ENCODE results near the gene TMEM167B.
A peak's percentile ranks its signal among the peaks of the same experiment; 100 is the strongest.
"Not testable (repeated sequence)": the region's sequence is repeated elsewhere in the genome, so short reads cannot be mapped to it uniquely, and the experiment has no call there.

Gene TMEM167B

DNA sequence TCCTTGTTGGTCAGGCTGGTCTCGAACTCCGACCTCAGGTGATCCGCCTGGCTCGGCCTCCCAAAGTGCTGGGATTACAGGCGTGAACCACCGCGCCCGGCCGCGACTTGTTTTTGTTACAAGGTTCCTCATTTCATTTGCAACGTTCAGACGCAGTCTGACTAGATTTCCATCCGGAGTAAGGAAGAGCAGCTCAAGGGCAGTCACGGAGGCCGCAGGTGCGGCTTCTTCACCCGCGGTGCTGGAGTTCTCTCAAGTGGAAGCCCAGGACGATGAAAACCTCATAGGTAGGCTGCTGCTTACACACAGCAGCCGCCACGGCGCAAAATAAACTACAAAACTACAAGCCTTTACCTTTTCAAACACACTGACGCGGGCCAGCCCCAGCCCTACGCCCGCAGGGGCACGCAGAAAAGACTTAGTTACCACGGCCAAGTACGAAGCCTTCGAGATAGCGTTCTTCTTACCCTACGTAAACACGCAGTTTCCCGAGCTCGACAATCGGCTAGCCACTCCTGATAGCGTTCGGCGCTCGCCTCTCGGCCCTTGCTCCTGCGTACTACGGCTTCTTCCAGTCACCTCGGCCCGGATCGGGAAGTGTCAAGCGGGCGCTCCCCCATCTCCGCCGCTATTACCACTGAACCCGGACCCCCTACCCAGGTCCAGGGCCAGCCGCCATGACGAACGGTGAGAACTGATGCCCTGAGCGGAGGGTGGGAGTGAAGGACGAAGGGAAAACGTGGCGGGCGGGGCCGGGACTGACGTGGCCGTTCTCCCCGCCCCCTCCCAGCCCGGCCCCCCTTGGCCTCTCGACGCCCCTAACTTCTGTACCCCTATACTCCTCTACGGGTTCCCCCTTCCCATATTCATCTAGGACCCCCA is at the start of gene TMEM167B:
Gene TMEM167B, plus strand, starts transcription at position 569 of the 882 bp plus-strand sequence. Its CDS starts 109 bp downstream, at position 678.
- peak; percentile 94 for DNase-seq

DNA sequence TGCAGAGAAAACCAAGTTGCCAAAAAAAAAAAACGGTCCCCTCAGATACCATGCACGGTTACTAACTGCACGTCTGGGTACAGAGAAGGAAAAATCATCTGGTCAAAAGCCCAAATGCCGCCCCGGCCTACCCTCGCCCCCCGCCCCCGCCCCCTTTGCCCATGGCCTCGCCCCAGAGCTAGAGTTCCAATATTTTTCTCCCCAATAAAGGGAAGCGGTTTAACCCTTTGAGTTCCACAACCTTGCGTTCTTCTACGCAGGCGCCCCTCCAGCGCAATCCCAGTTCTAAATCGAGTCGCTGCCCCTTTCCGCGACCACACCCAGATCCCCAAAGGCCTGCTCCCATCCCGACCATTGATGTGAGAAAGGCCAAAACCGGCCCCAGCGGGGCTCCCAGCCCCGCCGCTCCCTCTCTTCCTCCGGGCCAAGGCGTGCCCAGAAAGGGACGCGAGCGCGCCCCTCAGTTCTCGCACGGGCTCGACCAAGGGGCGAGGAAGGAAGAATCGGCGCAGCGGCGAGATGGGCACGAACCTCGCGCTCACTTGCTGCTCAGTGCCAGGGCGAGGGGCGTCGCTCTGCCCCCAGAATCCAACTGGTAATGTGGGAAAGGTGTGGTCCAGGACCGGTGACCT is 49.5 kb upstream of the TMEM167B start:
- peak; percentile 53 for DNase-seq

DNA sequence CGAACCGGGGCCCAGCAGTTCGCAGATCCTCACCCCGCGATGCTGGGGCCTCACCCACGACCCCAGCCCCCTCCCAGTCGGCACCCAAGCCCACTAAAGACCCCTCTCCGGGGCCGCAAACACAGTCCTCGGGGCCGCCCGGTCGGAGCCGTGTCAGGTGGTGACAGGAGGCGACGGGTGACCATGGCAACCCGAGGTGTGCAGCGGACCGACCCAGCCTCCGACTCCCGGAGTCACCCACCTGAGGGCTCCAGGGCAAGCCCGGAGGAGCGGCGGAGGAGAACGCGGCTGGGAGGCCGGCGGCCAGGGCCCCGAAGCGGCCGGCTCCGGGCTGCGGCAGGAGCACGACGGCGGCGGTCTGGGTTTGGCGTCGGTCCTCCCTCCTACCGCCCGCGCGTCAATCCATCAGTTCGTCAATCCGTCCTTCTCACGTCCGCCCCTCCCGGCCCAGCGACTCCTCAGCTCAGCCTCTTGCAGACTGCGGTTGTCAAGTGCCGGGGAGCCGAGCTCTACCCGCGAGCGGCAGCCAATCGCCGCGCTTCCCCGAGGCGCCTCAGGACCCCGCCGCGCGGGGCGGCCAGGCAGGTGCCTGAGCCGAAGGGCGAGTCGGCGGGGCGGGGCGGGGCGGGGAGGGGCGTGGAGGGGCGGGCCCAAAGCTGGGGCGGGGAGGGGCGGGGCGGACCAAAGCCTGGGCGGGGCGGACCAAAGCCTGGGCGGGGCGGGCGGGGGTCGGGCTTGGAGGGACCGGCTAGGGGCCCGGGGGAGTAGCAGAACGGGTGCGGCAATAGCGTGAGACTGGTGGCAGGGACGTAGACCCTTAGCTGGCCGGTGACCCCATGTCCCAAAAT is 48.7 kb upstream of the TMEM167B start, which contains the start of gene WDR47:
Gene WDR47, minus strand, starts transcription at position 482 of the 848 bp plus-strand sequence. CDS start 18,590 bp downstream, outside the sequence.
- DNase-seq: peak; percentile 92

DNA sequence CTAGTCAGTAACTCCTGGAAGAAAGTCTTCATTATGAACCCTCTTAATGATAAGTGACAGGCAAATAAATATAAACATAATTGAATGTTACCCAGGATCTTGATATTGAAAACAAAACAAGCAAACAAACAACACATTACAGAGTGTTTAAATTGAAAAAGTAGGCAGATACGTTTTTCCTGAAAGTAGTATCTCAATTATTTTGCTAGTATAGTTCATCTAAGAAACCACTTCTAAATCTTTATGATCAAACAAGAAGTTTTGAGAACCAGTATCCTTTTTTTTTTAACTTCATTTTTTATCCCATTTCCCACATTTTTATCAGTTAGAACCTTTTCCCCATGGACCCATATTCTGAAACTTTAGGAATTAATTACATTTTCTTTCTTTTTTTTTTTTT is 45.0 kb upstream of the TMEM167B start:
- DNase-seq: no peak

DNA sequence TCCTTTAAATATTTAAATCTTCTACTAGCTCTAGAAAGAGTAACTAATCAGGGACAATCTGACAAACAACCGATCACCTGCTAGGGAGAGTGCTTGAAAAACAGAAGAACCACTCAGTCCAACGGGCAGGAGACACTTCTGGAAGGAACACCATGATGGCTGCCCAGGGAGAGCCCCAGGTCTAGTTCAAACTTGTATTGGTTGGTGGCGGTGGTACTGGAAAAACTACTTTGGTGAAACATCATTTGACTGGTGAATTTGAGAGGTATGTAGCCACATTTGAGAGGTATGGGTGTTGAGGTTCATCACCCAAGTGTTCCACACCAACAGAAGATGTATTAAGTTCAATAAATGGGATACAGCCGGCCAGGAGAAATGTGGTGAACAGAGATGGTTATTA is 43.9 kb upstream of the TMEM167B start:
- no peak for DNase-seq

DNA sequence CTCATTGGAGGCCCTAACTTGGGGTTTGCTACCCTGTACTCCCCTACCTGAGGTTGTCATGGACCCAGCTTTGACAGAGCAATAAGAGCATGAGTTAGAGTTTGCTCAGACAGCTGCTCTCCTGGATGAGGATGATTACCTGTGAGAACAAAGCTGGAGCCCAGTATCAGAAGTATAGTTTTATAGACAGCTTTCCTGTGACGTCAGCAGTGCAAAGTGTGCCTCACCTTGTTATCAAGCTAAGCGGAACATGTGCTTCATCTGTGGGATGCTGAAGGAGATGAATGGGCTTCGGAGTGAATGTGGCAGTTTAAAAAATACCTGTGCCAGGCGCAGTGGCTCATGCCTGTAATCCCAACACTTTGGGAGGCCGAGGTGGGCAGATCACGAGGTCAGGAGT is 43.2 kb upstream of the TMEM167B start:
- DNase-seq: no peak

DNA sequence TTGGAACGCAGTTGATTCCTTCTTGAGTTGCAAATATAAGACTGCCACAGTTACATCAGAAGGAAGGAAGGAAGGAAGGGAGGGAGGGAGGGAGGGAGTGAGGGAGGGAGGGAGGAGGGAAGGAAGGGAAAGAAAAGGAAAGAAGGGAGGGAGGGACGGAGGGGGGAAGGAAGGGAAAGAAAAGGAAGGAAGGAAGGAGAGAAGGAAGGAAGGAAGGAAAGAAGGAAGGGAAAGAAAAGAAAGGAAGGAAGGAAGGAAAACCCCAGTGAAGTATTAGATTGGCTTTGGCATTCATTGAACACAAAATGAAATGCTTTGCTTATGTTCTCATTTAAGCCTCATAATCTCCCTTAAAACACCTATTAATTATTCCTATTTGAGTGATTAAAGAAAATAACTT is 42.2 kb upstream of the TMEM167B start:
- no peak for DNase-seq

DNA sequence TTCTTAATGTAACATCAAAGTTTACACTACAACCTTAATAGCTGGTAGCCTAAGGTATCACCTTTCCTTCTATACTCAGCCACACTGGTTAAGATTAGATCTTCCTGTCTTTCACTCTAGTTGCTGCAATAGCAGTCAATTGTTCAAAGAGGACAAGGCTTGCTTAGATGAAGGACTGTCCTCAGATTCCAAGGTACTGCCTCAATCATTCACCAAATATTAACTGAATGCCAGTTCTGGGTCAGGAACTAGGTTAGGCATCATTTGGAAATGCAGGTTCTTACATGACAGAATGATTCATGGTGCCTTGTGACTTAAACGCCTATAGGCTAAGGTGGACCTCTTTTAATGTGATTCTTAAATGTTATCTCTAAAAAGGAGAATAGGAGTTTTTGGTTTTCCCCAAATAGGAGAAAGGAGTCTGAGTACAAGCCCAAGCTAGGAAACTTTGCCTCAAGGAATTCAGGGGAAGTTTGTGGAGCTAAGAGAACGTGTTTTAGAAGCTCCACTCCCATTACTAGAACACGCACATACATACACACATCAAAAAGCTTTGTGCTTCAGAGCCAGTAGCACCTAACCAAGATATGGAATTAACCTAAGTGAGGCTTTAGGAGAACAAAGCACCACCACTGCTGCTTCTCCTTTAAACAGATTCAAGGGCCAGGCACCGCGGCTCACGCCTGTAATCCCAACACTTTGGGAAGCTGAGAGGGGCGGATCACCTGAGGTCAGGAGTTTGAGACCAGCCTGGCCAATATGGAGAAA is 40.2 kb upstream of the TMEM167B start:
- DNase-seq: no peak

DNA sequence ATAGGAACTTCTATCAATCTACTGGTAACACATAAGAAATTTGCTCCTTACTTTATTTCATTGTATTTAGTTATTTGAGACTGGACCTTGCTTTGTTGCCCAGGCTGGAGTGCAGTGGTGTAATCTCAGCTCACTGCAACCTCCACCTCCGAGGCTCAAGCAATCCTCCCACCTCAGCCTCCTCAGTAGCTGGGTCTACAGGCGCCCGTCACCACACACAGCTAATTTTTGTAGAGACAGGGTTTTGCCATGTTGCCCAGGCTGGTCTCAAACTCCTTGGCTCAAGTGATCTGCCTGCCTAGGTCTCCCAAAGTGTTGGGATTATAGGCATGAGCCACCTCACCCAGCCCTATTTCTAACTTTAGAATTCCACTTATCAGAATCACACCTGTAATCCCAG is 38.4 kb upstream of the TMEM167B start:
- not testable (repeated sequence) for DNase-seq

GRCh38 chr1:109056064-109056463 is 34.5 kb upstream of the TMEM167B start:
- DNase-seq: no peak

GRCh38 chr1:109059026-109059425 is 31.5 kb upstream of the TMEM167B start:
- DNase-seq: no peak

GRCh38 chr1:109060707-109061106 is 29.9 kb upstream of the TMEM167B start:
- no peak for DNase-seq

DNA sequence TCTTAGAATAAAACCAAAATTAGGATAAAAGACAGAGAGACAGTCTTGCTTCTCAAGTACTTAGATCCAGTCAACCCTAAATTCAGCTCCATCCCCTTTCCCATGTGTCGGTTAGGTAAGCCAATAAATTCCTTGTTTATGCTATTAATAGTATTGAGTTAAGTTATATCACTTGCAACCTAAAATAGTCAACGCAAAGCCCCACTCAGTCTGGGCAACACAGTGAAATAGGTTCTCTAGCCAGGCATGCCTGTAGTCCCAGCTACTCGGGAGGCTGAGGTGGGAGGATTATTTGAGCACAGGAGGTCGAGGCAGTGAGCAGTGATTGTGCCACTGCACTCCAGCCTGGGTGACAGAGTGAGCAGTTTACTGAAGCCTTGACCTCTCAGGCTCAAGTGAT is 29.4 kb upstream of the TMEM167B start:
- no peak for DNase-seq

DNA sequence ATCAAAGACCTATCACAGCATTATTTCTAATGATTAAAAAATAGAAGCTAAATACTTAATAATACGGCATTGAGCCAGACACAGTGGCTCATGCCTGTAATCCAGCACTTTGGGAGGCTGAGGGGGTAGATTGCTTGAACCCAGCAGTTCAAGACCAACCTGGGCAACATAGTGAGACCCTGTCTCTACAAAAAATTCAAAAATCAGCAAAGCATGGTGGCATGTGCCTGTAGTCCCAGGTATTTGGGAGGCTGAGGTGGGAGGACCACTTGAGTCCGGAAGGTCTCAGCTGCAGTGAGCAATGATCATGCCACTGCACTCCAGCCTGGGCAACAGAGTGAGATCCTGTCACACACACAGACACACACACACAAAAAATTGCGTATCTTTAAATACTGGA is 25.4 kb upstream of the TMEM167B start:
- no peak for DNase-seq

GRCh38 chr1:109067883-109068282 is 22.7 kb upstream of the TMEM167B start:
- no peak for DNase-seq

- no peak for DNase-seq
These were observed 21.3 kb upstream of the TMEM167B start for GRCh38 chr1:109069294-109069693.

DNA sequence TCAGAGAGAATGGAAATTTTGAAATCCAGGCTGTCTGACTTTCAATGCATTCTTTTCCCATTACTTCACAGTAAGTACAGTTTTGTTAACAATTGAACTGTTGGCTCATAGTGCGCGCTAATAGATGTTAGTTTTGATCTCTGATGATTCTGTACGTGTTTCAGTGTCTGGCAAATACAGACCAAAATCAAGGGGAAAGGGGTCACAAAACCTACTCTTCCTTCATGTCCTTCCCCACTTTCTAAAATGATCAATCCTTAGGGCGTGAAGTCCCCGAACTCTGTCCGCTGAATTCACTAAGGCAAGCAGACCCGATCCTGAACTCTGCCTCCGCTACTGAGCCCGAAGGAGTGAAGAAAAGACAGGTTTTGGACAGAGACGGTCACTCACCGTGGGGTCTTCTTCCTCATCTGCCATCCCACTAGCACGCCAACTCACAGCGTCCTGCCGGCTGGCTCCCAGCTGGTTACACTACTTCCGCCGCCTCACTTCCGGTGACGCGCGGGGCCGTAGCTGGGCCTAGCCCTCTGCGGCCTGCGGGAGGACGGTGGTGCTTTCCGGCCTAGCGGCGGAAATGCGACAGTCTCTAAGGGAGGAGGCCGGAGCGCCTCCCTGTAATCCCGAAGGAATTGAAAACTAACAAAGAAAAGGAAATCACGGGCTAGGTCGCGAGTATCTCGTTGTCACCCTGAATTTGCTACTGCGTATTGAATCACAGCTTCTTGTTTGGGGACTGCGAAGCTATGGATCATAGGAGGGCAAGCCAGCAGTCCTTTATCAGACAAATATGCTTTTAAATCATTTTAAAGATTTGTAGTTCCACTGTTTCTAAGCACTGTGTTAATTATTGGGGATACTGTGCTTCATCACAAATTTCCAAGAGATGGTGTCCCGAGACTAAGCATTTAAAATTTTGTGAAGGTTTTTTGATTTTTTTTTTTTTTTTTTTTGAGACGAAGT is 14.8 kb upstream of the TMEM167B start, which contains the start of gene TAF13:
Gene TAF13, minus strand, starts transcription at position 473 of the 960 bp plus-strand sequence. Its CDS starts 56 bp downstream, at position 417.
- DNase-seq: peak; percentile 98

DNA sequence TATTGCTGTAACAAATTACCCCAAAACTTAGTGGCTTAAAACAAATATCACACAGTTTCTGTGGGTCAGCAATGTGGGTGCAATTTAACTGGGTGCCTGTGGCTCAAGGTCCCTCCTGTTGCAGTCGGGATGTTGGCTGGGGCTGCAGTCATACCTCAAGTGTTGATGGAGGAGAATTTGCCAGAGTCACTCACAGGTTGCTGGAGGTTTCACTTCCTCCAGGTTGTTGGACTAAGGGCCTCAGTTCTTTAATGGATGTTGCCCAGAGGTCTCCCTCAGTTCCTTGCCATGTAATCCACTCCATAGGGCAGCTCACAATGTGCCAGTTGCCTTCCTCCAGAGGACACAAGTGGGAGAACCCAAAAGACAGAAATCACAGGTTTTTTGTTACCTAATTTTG is 12.2 kb upstream of the TMEM167B start:
- DNase-seq: no peak

DNA sequence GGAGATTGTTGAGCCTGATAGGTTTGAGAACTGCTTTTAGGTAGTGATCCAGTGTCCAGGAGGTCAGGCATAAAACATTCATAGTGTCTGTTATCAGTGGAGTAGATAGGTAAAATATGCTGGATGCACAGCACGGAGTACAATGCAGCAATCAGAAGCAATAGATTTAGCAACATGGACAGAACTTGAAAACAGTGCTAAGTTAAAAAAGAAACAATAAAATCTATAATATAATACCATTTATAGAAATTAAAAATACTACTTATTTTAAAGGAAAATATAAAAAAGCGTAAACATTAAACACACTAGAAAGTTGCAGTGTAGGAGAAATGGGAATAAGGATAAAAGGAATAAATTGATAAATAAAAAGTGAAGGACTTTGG is 11.3 kb upstream of the TMEM167B start:
- no peak for DNase-seq

DNA sequence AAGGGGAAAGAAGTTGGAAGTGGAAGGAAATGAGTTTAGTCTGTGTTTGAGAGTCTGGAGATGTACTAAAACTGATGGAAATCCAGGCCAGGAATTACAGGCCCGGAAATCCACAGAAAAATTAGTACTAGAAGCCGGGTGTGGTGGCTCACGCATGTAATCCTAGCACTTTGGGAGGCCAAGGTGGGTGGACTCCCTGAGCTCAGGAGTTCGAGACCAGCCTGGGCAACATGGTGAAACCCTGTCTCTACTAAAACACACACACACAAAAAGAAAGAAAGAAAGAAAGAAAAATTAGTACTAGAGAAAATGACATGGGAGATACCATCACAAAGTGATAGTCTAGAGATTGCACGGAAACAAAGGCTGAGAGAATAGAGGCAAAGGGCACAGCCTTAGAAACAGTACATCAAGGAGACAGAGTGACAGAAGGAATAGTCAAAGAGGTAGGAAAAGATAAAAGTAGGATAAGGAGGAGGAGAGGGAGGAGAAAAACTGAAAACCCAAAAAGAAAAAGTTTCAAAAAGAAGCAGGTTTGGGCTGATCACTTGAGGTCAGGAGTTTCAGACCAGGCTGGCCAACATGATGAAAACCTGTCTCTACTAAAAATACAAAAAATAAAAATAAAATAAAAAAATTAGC is 10.0 kb upstream of the TMEM167B start:
- DNase-seq: no peak

DNA sequence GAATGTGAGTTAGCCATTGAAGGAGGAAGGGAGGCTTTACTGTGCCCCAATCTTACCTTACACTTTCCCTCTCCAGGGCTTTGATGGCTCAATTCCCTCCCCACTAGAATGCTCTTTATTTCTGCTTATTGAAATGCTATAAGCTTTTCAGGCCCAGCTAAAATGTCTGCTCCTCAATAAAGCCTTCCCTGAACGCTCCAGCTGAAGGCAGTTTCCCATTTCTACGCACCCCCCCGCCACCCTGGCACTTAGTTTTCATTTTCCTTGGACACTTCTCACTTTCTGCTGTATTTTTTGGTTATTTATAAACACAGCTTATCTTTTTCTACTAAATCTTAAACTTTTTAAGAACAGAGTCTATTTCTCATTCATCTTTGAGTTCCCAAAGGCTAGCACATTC is 7.1 kb upstream of the TMEM167B start:
- no peak for DNase-seq

All from NCI-H2171 treated with DMSO at 0.1 percent for 48 hours (cell line).